Measurements from ENCODE around the gene E2F6. TPM values are rescaled to one million over a fixed set of nuclear protein-coding genes. Genes with fewer than 3 reads are reported as not detected.

The E2F6 gene
- total and polyA plus RNA-seq, 2 of the 13 experiments (the other 11 are each of a cell fraction or from before 2014, with no cell fraction given): 27.3 to 36.0 TPM

- TF ChIP-seq HMG20B (CRISPR knock-in tag; conservative IDR thresholded peaks at IDR 0.05) (no peak), ZNF230 (CRISPR knock-in tag; IDR thresholded peaks at IDR 0.05) (no peak), IRF9 (CRISPR knock-in tag; IDR thresholded peaks at IDR 0.05; ENCODE audit: borderline replicate concordance) (no peak), PAF1 (CRISPR knock-in tag; IDR thresholded peaks at IDR 0.05) (no peak), ZNF432 (CRISPR knock-in tag; IDR thresholded peaks at IDR 0.05; ENCODE audit: borderline replicate concordance) (no peak), ZNF430 (CRISPR knock-in tag; IDR thresholded peaks at IDR 0.05) (peak; percentile 65; the same call in 1 of the 2 replicates), NFE2L2 (IDR thresholded peaks at IDR 0.05; ENCODE audit: low read length) (no peak), E2F1 (CRISPR knock-in tag; IDR thresholded peaks at IDR 0.05) (no peak), ZNF552 (CRISPR knock-in tag; IDR thresholded peaks at IDR 0.05; ENCODE audit: borderline replicate concordance) (no peak), ZBTB4 (CRISPR knock-in tag; IDR thresholded peaks at IDR 0.05; ENCODE audit: borderline replicate concordance) (no peak), ZSCAN25 (CRISPR knock-in tag; IDR thresholded peaks at IDR 0.05) (no peak), ZNF543 (CRISPR knock-in tag; IDR thresholded peaks at IDR 0.05) (no peak), MED13 (CRISPR knock-in tag; IDR thresholded peaks at IDR 0.05) (0 out of 2 replicates have a peak, but pooled peaks have one; percentile 9), MTF2 (CRISPR knock-in tag; IDR thresholded peaks at IDR 0.05; ENCODE audit: borderline replicate concordance) (no peak), CENPX (CRISPR knock-in tag; IDR thresholded peaks at IDR 0.05) (no peak), ZNF563 (CRISPR knock-in tag; IDR thresholded peaks at IDR 0.05) (peak; percentile 80; the same call in 1 of the 2 replicates), ZNF75D (CRISPR knock-in tag; IDR thresholded peaks at IDR 0.05; ENCODE audit: borderline replicate concordance) (no peak), ZSCAN12 (CRISPR knock-in tag; IDR thresholded peaks at IDR 0.05) (no peak), SRSF4 (IDR thresholded peaks at IDR 0.05; ENCODE audit: low read depth, low read length, poor library complexity, severe bottlenecking) (no peak), DZIP1 (CRISPR knock-in tag; IDR thresholded peaks at IDR 0.05) (no peak), ZNF510 (CRISPR knock-in tag; IDR thresholded peaks at IDR 0.05; ENCODE audit: low read depth) (no peak), TBL1XR1 (IDR thresholded peaks at IDR 0.05; ENCODE audit: borderline replicate concordance, low read length, partially characterized antibody) (no peak), HOXA3 (CRISPR knock-in tag; IDR thresholded peaks at IDR 0.05) (0 out of 2 replicates have a peak, but pooled peaks have one; percentile 16)
Observed at GRCh38 chr2:11482473-11483035, 16.6 kb upstream of the E2F6 start (continued).

Measured in HepG2 (cell line).